Mucosa of descending colon (tissue), 3 donors: ENCODE measurements around the gene IFT122. TPM values are rescaled to one million over a fixed set of nuclear protein-coding genes. Genes with fewer than 3 reads are reported as not detected.
"Not testable (repeated sequence)": the region's sequence is repeated elsewhere in the genome, so short reads cannot be mapped to it uniquely, and the experiment has no call there.

Experiments used
- ATAC-seq: fragments of 200-7000 bp; cut with Tn5 transposase; one replicate; pipeline ENCODE4 v1.9.1; 2020; ENCODE audit warnings: mild to moderate bottlenecking, moderate library complexity
- DNase-seq, 3 donors: peaks; one replicate each; pipeline ENCODE4 v3.0.0-alpha.2; 2020
- H3K36me3 ChIP-seq: fragments of 200-600 bp; one replicate; pipeline ENCODE4 v1.8.0; 2021; ENCODE audit warnings: low read depth, mild to moderate bottlenecking
- H3K4me1 ChIP-seq: fragments of 200-600 bp; one replicate; pipeline ENCODE4 v1.8.0; 2021; ENCODE audit warnings: low read depth, mild to moderate bottlenecking
- H3K4me3 ChIP-seq: fragments of 200-600 bp; one replicate; pipeline ENCODE4 v1.8.0; 2021; ENCODE audit warnings: mild to moderate bottlenecking
- H3K9me3 ChIP-seq: fragments of 200-600 bp; one replicate; pipeline ENCODE4 v1.8.0; 2021; ENCODE audit warnings: mild to moderate bottlenecking
- CTCF ChIP-seq: fragments of 200-600 bp; IDR thresholded peaks from one replicate; pipeline ENCODE4 v1.8.0; 2022; ENCODE audit warnings: antibody characterized with exemption, mild to moderate bottlenecking
- intact Hi-C, 2 donors: fragments of 100-400 bp; cut with DNase I in 1 of 2; cut with micrococcal nuclease in 1 of 2; formaldehyde crosslinking; loops; one replicate each; pipeline versions ENCODE4 v1.11.0 to v1.11.1; 2022; cut with DNase I, micrococcal nuclease
- total RNA-seq, 3 donors: library from RNA; stranded (reverse); fragmentation: NEBNext Ultra II Directional in 2 of 3; extraction: Animal tissue kit (Norgen Biotek cat#: 25700) in 2 of 3; gene quantifications; one replicate each; pipeline versions ENCODE4 v1.2.1 to v1.2.4, GENCODE V29; 2021 to 2023
- donor health status: DM: no; HTN: no; CAD: no; lungs with moderate emphysema.
- donor health status: DM: no; HTN: no; CAD: no.
- donor health status: DM: no; HTN: yes; CAD: no.

Gene IFT122
- total RNA-seq, 3 donors from 2014 or later = 24.6 to 35.0 (median 29.6) TPM

GRCh38 chr3:129514563-129514962 lies 74.5 kb downstream of the IFT122 start:
- H3K4me1 ChIP-seq = no peaks in the 10 kb centered on the region
- no peak overlapping the region for H3K4me3 ChIP-seq
- no peaks in the 10 kb centered on the region for H3K36me3 ChIP-seq
- intact Hi-C loops = no loop called here
- no peak for ATAC-seq
- no peak for TF ChIP-seq CTCF
- DNase-seq = no peak
- no peaks in the 10 kb centered on the region for H3K9me3 ChIP-seq

- ATAC-seq, DNase-seq, H3K4me1 ChIP-seq, H3K4me3 ChIP-seq, H3K9me3 ChIP-seq, H3K36me3 ChIP-seq, intact Hi-C loops: not testable (repeated sequence)
Measured at GRCh38 chr3:129515108-129515820, 75.2 kb downstream of the IFT122 start.

- ATAC-seq, H3K4me3 ChIP-seq, intact Hi-C loops, H3K36me3 ChIP-seq, H3K4me1 ChIP-seq, H3K9me3 ChIP-seq, DNase-seq: not testable (repeated sequence)
Measured at GRCh38 chr3:129515821-129516432, 75.9 kb downstream of the IFT122 start.

GRCh38 chr3:129517516-129517915 lies 77.5 kb downstream of the IFT122 start:
- no peaks in the 10 kb centered on the region for H3K36me3 ChIP-seq

GRCh38 chr3:129518038-129518561 lies 78.1 kb downstream of the IFT122 start:
- intact Hi-C loops = no loop called here
- no peaks in the 10 kb centered on the region for H3K36me3 ChIP-seq
- DNase-seq (no peak), ATAC-seq (no peak)
- H3K9me3 ChIP-seq = no peaks in the 10 kb centered on the region
- H3K4me3 ChIP-seq = no peak overlapping the region
- TF ChIP-seq CTCF = no peak
- no peaks in the 10 kb centered on the region for H3K4me1 ChIP-seq

More at GRCh38 chr3:129517516-129517915, 77.5 kb downstream of the IFT122 start:
- intact Hi-C loops = no loop called here
- Histone ChIP-seq H3K9me3 (no peaks in the 10 kb centered on the region), H3K4me1 (no peaks in the 10 kb centered on the region), H3K4me3 (no peak overlapping the region)
- TF ChIP-seq CTCF = no peak
- ATAC-seq (no peak), DNase-seq (no peak)

GRCh38 chr3:129518581-129518980 lies 78.6 kb downstream of the IFT122 start:
- ATAC-seq (no peak), DNase-seq (no peak)
- Histone ChIP-seq H3K4me3 (no peak overlapping the region), H3K4me1 (no peaks in the 10 kb centered on the region), H3K9me3 (no peaks in the 10 kb centered on the region), H3K36me3 (no peaks in the 10 kb centered on the region)
- intact Hi-C loops = no loop called here
- TF ChIP-seq CTCF = no peak
